ENCODE measurements around the gene UBR2.
"Not testable (repeated sequence)": the region's sequence is repeated elsewhere in the genome, so short reads cannot be mapped to it uniquely, and the experiment has no call there.

UBR2 gene

DNA sequence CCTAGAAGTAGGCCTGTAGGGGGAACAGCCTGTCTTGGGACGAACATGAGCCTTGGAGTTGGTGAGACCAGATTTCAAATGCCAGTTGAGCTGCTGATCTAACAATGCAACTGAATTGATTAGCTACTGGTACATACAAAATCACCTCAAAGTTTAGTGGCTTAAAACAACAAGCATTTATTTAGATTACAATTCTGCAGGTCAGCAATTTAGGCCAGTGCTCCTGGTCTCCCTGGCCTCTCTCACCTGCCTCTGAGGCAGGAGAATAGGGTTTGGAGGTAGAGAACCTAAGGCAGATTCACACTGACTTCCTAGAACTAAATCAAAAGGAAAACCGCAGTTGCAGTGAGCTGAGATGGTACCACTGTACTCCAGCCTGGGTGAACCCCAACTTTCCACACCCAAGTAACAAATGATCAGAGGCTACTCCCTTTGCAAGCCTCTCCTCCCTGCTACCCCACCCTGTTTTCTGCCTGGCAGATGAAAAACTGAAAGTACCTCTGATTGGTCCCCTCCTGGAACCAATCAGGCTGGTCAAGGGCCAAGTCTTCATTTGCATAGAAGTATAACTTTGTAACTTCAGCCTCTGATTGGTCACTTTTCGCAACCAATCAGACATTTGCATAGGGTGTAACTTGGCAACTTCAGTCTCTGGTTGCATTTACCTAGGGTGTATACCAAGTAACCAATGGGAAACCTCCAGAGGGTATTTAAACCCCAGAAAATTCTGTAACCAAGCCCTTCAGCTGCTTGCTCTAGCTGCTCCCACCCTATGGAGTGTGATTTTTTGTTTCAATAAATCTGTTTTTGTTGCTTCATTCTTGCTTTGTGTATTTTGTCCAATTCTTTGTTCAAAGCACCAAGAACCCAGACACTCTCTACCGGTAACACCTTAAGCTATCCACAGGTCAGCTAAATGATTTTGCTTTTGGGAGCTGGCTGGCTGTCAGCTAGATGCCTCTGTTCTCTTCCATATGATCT, 8.1 kb upstream of the UBR2 start:
- DNase-seq (ENCODE audit: low read depth, low spot score) = no peak

DNA sequence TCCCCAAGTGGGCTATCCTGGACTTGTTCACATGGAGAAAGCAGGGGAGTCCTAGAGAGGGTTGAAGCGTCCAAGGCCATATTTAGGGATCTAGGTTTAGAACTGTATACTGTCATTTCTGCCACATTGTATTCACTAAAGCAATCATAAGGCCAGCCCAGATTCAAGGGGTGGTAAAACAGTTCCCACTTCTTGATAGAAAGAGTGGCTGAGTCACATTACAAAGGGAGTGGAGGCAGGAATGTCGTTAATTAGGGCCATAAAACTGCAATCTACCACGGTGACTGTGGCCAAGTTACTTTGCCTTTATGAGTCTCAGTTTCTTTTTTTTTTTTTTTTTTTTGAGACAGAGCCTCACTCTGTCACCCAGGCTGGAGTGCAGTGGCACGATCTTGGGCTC, 7.4 kb upstream of the UBR2 start:
- DNase-seq (ENCODE audit: low read depth, low spot score) = no peak

DNA sequence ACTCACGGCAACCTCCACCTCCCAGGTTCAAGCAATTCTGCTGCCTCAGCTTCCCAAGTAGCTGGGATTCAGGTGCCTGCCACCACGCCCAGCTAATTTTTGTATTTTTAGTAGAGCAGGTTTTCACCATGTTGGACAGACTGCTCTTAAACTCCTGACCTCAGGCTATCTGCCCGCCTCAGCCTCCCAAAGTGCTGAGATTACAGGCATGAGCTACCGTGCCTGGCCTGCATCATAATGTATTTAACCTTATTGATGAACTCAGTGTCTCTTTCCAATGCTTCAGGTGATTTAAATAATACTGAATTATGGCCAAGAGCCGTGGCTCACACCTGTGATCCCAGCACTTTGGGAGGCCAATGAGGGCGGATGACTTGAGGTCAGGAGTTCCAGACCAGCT, 4.6 kb upstream of the UBR2 start:
- not testable (repeated sequence) for DNase-seq (ENCODE audit: low read depth, low spot score)

DNA sequence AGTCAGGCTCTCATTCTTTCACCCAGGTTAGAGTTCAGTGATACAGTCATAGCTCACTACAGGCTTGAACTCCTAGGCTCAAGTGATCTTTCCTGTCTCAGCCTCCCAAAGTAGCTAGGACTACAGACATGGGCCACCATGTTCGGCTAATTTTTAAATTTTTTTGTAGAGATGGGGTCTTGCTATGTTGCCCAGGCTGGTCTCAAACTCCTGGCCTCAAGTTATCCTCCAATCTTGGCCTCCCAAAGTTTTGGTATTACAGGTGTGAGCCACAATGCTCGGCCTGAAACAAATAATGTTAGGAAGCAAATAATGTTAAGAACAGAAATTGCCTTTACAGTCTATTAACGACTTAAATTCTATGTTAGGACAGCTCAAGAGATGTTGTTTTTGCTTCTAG, 1.8 kb upstream of the UBR2 start:
- DNase-seq (ENCODE audit: low read depth, low spot score) = no peak

DNA sequence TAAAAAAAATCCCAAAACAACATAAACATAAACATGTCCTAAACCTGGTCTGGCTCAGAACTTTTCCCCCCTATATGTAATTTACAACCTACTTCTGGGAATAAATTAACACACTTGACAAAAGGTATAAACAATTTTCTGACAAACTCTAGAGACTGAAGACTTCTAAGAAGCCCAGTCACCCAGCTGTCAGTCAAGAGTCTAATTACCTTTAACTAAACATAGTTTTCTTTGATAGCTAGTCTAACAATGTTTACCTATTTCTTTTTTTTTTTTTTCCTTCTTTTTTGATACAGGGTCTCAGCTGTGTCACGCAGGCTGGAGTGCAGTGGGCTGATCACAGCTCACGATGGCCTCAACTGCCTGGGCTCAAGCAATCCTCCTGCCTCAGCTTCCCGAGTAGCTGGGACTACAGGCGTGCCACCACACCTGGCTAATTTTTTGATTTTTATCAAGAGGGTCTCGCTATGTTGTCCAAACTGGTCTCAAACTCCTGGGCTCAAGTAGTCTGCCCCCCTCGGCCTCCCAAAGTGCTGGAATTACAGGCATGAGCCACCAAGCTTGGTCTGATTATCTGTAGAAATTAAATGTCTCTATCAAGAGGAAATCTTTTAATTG, 932 bp upstream of the UBR2 start:
- DNase-seq (ENCODE audit: low read depth, low spot score) = no peak

DNA sequence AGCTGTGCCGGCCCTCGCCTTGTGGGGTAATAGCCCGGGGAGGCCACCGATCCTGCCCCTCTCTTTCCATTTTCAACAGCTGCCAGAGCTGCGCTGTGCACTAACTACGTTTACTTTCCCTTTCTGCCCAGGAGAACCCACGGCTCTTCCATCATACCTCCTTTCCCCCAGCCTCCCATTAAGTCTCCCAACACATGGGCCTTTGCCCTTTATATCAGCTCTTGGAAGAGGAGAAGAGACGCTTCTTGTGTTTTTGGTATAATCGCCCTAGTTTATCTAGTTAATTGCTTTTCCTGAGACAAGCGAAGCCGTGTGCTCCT, 637 bp downstream of the UBR2 start:
- no peak for DNase-seq (ENCODE audit: low read depth, low spot score)

DNA sequence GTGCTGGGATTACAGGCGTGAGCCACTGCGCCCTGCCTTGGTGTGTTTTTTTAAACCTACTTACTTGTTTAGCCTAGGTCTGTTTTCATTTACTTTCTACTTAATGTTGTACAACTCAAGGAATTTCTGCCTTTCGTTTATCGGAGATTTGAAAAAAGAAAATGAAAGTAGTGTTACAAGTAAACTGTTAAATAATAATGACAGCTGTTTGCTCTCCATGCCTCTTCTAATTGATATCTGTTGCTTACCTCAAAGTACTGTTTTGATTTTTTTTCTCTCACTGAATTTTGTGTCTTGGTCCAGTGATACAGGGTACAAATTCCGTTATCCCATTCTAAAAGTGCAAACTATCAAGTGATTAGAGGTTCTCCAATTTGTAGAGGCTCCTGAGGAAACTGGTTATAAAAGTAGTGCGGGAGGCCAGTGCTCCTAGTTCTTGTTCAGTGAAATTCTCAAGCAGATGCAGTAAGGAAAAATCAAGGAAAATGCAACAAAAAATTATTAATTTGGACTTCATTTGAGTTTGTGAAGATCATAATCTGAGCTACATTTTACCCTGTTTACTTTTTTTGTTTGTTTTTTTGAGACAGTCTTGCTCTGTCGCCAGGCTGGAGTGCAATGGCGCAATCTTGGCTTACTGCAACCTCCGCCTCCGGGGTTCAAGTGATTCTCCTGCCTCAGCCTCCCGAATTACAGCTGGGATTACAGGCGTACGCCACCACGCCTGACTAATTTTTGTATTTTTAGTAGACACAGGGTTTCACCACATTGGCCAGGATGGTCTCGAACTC, 2.2 kb downstream of the UBR2 start:
- no peak for DNase-seq (ENCODE audit: low read depth, low spot score)

DNA sequence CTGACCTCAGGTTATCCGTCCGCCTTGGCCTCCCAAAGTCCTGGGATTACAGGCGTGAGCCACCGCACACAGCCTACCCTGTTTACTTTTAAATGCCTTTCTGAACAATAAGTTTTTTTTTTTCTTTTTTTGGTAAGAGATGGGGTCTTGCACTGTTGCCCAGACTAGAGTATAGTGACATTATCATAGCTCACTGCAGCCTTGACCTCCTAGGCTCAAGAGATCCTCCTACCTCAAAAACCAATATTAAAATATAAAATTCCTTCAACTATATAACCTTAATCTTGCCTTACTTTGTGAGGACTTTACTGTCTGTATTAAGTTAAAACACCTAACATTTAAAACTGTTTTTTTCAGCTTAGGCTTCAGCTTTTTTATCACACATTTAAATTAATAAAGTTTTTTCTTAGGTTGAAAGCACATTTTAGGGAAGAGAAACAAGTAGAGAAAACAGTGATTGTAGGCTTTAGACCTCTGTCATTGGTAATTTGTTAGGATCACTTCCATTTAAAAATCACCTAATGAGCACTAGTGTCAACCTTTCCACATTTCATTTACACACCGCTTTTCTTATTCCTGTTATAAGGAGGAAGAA, 2.9 kb downstream of the UBR2 start:
- DNase-seq (ENCODE audit: low read depth, low spot score) = no peak

DNA sequence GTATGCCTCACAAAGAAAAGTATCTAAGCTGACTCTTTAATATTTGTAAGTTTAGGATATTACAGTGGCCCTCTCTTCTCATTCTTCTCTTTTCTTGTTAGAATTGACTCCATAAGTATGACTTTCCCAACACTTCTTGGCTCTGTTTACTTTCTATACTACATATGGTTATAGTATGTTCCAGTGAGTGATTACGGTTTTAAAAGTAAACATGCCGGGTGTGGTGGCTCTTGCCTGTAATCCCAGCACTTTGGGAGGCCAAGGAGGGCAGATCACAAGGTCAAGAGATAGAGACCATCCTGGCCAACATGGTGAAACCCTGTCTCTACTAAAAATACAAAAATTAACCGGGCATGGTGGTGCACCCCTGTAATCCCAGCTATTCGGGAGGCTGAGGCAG, 3.4 kb downstream of the UBR2 start:
- DNase-seq (ENCODE audit: low read depth, low spot score) = not testable (repeated sequence)

DNA sequence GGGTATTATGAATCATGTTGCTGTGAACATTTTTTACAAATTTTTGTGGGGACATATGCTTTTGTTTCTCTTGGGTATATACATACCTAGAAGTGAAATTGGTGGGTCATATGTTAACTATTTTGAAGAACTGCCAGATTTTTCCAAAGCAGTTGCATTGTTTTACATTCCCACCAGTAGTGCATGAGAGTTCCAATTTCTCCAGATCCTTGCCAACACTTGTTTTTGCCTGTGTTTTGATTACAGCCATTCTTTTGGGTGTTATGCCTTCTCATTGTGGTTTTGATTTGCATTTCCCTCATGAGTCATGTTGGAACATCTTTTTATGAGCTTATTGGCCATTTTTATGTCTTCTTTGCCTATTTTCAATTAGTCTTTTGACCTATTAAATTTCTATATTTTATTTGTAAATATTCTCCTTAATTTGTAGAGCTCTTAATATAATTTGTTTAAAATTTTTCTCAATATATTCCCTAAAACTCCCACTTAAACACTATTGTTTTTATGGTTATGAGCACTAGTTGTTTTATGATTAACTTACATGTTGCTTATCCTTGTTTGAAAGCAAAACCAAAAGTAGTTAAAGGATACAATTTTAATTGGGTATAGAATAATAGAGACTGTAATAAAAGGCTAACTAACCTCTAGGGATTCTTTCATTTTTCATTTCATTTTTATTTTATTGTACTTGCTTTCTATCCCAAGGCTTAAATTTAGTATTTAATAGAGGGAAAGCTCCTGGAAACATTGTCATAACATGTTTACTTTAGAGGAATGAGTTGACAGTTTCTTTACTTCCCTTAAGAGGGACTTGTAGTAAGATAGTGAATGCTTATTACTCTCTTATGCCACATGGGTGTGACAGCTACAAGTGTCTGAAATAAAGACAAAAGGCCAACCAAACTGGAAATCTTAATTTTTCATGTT, 5.5 kb downstream of the UBR2 start:
- no peak for DNase-seq (ENCODE audit: low read depth, low spot score)

DNA sequence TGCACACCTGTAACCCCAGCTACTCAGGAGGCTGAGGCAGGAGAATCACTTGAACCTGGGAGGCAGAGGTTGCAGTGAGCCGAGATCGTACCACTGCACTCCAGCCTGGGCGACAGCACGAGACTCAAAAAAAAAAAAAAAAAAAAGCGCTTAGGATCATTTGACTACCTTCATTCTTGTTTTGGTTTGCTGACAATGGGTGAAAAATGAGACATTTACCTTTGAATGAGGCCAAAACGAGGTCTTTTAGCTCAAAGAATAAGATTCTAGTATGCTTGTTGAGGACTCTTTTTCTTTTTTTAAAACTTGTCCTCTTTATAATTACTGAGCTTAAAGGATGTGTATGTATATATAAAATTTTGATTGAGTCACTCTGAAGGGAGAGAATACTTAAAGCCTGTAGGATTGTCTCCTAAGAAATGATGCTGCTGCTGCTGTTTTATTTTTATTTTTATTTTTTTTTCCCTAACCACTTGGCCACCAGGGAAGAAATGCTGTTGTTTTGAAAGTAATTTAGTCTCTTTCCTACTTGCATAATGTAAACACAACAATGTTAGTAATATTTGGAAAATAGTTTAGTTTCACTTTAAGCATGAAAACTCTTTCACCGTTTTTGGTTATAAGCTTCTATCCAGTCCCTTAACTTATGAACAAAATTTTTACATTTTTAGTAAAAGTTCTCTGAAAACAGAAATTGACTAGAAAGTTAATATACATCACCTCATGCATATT, 7.9 kb downstream of the UBR2 start:
- no peak for DNase-seq (ENCODE audit: low read depth, low spot score)

DNA sequence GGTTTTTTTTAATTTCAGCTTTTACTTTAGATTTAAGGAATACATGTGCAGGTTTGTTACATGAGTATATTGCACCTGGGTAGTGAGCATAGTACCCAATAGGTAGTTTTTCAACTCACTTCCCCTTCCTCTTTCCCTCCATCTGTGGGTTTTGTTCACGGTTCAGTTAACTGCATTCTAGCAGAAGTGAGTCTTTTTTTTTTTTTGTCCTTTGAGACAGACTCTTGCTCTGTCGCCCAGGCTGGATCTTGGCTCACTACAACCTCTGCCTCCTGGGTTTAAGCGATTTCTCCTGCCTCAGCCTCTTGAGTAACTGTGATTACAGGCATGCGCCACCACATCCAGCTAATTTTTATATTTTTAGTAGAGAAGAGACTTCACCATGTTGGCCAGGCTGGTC, 8.7 kb downstream of the UBR2 start:
- no peak for DNase-seq (ENCODE audit: low read depth, low spot score)

DNA sequence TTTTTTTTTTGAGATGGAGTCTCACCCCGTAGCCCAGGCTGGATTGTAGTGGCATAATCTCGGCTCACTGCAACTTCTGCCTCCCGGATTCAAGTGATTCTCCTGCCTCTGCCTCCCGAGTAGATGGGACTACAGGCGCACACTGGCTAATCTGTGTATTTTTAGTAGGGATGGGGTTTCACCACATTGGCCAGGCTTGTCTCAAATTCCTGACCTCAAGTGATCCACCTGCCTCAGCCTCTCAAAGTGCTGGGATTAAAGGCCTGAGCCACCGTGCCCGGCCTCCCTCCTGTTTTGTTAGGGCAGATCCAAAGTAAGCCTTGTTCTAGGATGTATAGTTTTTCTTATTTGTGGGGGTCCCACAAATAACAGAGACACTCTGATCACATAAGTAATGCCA, 12.7 kb downstream of the UBR2 start:
- DNase-seq (ENCODE audit: low read depth, low spot score) = not testable (repeated sequence)

DNA sequence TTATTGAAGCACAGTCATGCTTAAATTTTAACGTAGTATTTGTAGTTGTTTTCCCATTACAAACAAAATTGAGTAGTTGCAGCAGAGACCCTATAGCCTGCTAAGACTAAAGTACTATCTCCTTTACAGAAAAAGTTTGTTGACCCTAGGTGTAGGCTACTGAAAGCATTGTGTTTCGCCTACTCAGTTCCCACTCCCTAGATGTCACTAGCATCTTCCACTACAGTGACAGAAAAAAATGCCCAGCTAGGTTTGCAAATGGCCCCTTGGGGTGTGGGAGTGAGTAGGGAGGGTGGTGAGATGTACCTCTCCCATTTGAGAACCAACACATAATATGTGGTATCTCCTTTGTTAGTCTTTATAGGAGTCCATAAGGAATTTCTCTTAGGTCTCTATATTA, 34.5 kb downstream of the UBR2 start:
- DNase-seq (ENCODE audit: low read depth, low spot score) = no peak

DNA sequence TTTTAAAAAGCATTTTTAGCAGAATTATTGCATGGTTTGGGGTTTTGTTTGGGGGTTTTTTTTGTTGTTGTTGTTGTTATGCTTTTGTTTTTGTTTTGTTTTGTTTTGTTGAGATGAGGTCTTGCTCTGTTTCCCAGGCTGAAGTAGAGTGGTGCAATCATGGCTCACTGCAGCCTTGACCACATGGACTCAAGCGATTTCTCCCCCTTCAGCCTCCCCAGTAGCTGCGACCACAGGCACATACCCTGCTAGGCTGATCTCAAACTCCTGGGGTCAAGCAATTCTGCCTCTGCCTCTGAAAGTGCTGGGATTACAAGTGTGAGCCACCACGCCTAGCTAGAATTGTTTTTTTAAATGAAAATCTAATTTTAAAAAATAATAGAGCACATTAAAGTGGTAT, 35.7 kb downstream of the UBR2 start:
- no peak for DNase-seq (ENCODE audit: low read depth, low spot score)

DNA sequence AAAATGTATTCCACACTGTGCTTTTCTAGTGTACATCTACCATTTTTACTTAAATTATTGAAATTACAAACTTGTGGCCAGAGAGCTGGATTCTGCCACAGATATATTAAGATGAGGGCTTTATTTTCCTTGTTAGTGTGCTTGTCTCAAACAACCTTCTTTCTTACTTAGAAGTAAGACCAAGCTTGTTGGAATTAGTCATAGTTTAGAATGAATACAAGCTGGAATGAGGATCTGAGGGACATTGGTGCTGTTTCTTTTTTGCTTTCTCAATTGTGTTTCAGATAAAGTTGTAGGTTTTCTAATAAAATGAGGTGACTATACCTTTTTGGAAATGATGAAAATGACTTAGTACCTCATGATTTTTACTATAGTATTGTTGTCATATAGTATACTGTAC, 40.3 kb downstream of the UBR2 start:
- no peak for DNase-seq (ENCODE audit: low read depth, low spot score)

DNA sequence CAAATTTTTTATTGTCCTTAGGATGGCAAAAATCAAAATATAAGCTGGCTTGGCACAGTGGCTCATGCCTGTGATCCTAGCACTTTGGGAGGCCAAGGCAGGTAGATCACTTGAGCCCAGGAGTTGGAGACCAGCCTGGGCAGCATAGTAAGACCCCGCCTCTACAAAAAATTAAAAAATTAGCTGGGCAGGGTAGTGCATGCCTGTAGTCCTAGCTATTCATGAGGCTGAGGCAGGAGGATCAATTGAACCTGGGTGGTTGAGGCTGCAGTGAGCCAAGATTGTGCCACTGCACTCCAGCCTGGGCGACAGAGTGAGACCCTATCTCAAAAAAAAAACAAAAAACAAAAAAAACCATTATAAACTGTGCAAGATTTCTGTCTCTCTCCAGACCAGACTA, 40.9 kb downstream of the UBR2 start:
- not testable (repeated sequence) for DNase-seq (ENCODE audit: low read depth, low spot score)

DNA sequence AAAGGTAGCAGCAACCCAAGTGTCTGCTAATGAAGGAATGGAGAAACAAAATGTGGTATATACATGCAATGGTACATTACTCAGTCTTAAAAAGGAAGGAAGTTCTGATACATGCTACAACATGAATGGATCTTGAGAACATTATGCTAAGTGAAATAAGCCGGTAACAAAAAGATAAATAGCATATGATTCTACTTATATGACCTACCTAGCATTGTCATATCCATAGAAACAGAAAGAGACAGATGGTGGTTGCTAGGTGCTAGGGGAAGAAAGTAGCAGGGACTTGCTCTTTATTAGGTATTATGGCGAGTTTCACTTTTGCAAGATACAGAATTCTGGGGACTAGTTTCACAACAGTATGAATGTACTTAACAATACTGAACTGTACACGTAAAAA, 46.6 kb downstream of the UBR2 start:
- DNase-seq (ENCODE audit: low read depth, low spot score) = no peak

DNA sequence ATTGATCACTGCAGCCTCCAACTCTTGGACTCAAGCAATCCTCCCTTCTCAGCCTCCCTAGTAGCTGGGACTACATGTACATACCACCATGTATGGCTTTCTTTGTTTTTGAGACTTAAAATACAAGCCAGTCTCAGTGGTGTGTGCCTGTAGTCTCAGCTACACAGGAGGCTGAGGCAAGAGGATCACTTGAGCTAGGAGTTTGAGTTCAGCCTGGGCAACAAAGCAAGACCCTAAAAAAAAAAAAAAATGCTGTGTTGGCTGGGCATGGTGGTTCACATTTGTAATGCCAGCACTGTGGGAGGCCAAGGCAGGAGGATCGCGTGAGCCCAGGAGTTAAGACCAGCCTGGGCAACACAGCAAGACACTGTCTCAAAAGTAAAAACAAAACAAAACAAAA, 51.7 kb downstream of the UBR2 start:
- no peak for DNase-seq (ENCODE audit: low read depth, low spot score)

DNA sequence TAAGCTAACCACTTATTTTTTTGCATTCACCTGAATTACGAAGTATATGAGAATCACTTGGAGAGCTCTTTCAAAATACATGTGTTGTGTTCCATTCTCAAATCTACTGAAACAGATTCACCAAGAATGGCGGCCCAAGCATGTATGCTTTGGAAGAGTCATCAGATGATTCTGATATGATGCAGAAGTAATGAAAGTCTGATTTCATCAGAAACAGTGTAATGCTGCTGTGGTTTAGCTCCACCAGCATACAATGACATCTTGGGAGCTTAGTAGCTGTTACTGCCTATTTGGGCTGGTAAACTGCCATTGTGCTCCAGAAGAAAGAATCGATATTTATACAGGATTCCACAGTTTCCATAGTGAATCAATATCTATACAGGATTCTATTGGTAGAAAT, 52.9 kb downstream of the UBR2 start:
- no peak for DNase-seq (ENCODE audit: low read depth, low spot score)

All from brain pericyte (primary cell).